Vagina (tissue), 2 donors: ENCODE measurements around the gene CTDSP2. TPM values are rescaled to one million over a fixed set of nuclear protein-coding genes. Genes with fewer than 3 reads are reported as not detected.

Experiments used
- DNase-seq, 2 donors: peaks; one replicate each; pipeline ENCODE4 v3.0.0-alpha.2; 2017; ENCODE audit errors: extremely low spot score in 2 of 2
- H3K27ac ChIP-seq: fragments of 200-600 bp; sonication (generic); one replicate; pipeline ENCODE4 v1.5.1; 2019
- H3K27me3 ChIP-seq: fragments of 200-600 bp; sonication (generic); one replicate; pipeline ENCODE4 v1.5.1; 2019
- H3K36me3 ChIP-seq, 2 donors: fragments of 200-600 bp; sonication (generic); one replicate each; pipeline ENCODE4 v1.5.1; 2017 to 2019
- H3K4me1 ChIP-seq: fragments of 200-600 bp; sonication (generic); one replicate; pipeline ENCODE4 v1.5.1; 2019
- H3K4me3 ChIP-seq, 2 donors: fragments of 200-600 bp; sonication (generic); 1 replicate in 1 of 2; 2 replicates in 1 of 2; pipeline ENCODE4 v1.5.1; 2016 to 2019
- H3K9me3 ChIP-seq: fragments of 200-600 bp; sonication (generic); one replicate; pipeline ENCODE4 v1.5.1; 2019
- CTCF ChIP-seq, 3 experiments: fragments of 450-650 bp in 2 of 3; fragments of 200-600 bp in 1 of 3; sonication (generic) in 1 of 3; IDR thresholded peaks; one replicate each; pipeline ENCODE4 v1.5.1; 2017 to 2019; ENCODE audit warnings: antibody characterized with exemption in 3 of 3, mild to moderate bottlenecking in 2 of 3, moderate library complexity in 2 of 3
- POLR2A ChIP-seq, 2 donors: fragments of 450-650 bp; IDR thresholded peaks; one replicate each; pipeline ENCODE4 v1.6.1; 2017; ENCODE audit warnings: antibody characterized with exemption in 2 of 2, mild to moderate bottlenecking in 2 of 2, moderate library complexity in 2 of 2
- POLR2AphosphoS5 ChIP-seq, 2 donors: sonication (generic); formaldehyde crosslinking; IDR thresholded peaks; one replicate each; pipeline ENCODE4 v1.9.0; 2017; ENCODE audit warnings: antibody characterized with exemption in 2 of 2, mild to moderate bottlenecking in 2 of 2, low read depth in 1 of 2; ENCODE audit not compliant: insufficient read depth in 1 of 2
- intact Hi-C: fragments of 100-400 bp; cut with DNase I; formaldehyde crosslinking; loops from one replicate; pipeline ENCODE4 v1.15.1; 2023
- total RNA-seq: library from RNA; depleted of rRNA; stranded (reverse); fragments of >200 nt; gene quantifications from one replicate; pipeline ENCODE4 v1.2.3, GENCODE V29; 2016

The CTDSP2 gene
- total RNA-seq, 1 donor from 2014 or later: 108 TPM

- intact Hi-C loops: no loop called here
- H3K36me3 ChIP-seq: no peaks in the 10 kb centered on the region
- TF ChIP-seq POLR2A (IDR thresholded peaks at IDR 0.05): no peak
- TF ChIP-seq POLR2AphosphoS5 (IDR thresholded peaks at IDR 0.05; ENCODE audit: insufficient read depth in 1 of 2, low read depth in 1 of 2): no peak
- no peak for TF ChIP-seq CTCF (IDR thresholded peaks at IDR 0.05)
- H3K4me1 ChIP-seq: no peaks in the 10 kb centered on the region
- no peak for DNase-seq
- no peak overlapping the region for H3K4me3 ChIP-seq
- H3K27ac ChIP-seq: no peak overlapping the region
- H3K27me3 ChIP-seq: no peaks in the 10 kb centered on the region
- H3K9me3 ChIP-seq: no peaks in the 10 kb centered on the region
These were observed 31.3 kb upstream of the CTDSP2 start for GRCh38 chr12:57877876-57878275.

GRCh38 chr12:57875753-57876547 lies 29.4 kb upstream of the CTDSP2 start:
- no peak for DNase-seq
- H3K27me3 ChIP-seq: no peaks in the 10 kb centered on the region
- no peaks in the 10 kb centered on the region for H3K9me3 ChIP-seq
- no peaks in the 10 kb centered on the region for H3K4me1 ChIP-seq
- TF ChIP-seq POLR2AphosphoS5 (IDR thresholded peaks at IDR 0.05; ENCODE audit: insufficient read depth in 1 of 2, low read depth in 1 of 2) (no peak), POLR2A (IDR thresholded peaks at IDR 0.05) (no peak), CTCF (IDR thresholded peaks at IDR 0.05) (no peak)
- H3K4me3 ChIP-seq: no peak overlapping the region
- intact Hi-C loops: no loop called here
- H3K36me3 ChIP-seq: no peaks in the 10 kb centered on the region
- no peak overlapping the region for H3K27ac ChIP-seq

GRCh38 chr12:57874166-57875108 lies 27.9 kb upstream of the CTDSP2 start:
- H3K27ac ChIP-seq: no peak overlapping the region
- no peaks in the 10 kb centered on the region for H3K36me3 ChIP-seq
- H3K4me1 ChIP-seq: peaks cover 5% of the 10 kb centered on the region
- H3K4me3 ChIP-seq: no peak overlapping the region
- intact Hi-C loops: no loop called here
- no peaks in the 10 kb centered on the region for H3K9me3 ChIP-seq
- no peak for DNase-seq
- no peaks in the 10 kb centered on the region for H3K27me3 ChIP-seq
- TF ChIP-seq POLR2A (IDR thresholded peaks at IDR 0.05) (no peak), POLR2AphosphoS5 (IDR thresholded peaks at IDR 0.05; ENCODE audit: insufficient read depth in 1 of 2, low read depth in 1 of 2) (no peak), CTCF (IDR thresholded peaks at IDR 0.05) (no peak)

- no peak overlapping the region for H3K4me3 ChIP-seq
- DNase-seq: no peak
- H3K9me3 ChIP-seq: no peaks in the 10 kb centered on the region
- no peaks in the 10 kb centered on the region for H3K27me3 ChIP-seq
- no peaks in the 10 kb centered on the region for H3K36me3 ChIP-seq
- intact Hi-C loops: no loop called here
- no peak overlapping the region for H3K27ac ChIP-seq
- TF ChIP-seq POLR2A (IDR thresholded peaks at IDR 0.05) (no peak), POLR2AphosphoS5 (IDR thresholded peaks at IDR 0.05; ENCODE audit: insufficient read depth in 1 of 2, low read depth in 1 of 2) (no peak), CTCF (IDR thresholded peaks at IDR 0.05) (no peak)
- H3K4me1 ChIP-seq: peaks cover 26% of the 10 kb centered on the region
These were observed 25.8 kb upstream of the CTDSP2 start for GRCh38 chr12:57872362-57872761.
